Measurements from ENCODE around the gene HLA-DOB. TPM values are rescaled to one million over a fixed set of nuclear protein-coding genes. Genes with fewer than 3 reads are reported as not detected.
"Not testable (repeated sequence)": the region's sequence is repeated elsewhere in the genome, so short reads cannot be mapped to it uniquely, and the experiment has no call there.

The HLA-DOB gene
- total and polyA plus RNA-seq, 4 donors = 0.26 to 2.8 (median 0.62) TPM; not detected in 1

- Histone ChIP-seq H3K36me3 (ENCODE audit: control insufficient read depth in 1 of 2, insufficient read depth in 2 of 2, low read length in 1 of 2) (no peaks in the 10 kb centered on the region), H3K9me3 (ENCODE audit: control insufficient read depth, low read length) (peaks cover 2% of the 10 kb centered on the region), H3K27me3 (ENCODE audit: control insufficient read depth in 1 of 2, insufficient read depth in 2 of 2, low read length in 1 of 2) (no peaks in the 10 kb centered on the region), H3K4me3 (ENCODE audit: low read length in 2 of 2) (no peak overlapping the region), H3K4me1 (ENCODE audit: control insufficient read depth in 1 of 2, insufficient read depth in 2 of 2, low read length in 2 of 2) (no peaks in the 10 kb centered on the region), H3K27ac (ENCODE audit: low read depth in 1 of 2, low read length in 2 of 2) (no peak overlapping the region)
- no peak for DNase-seq
- ATAC-seq (ENCODE audit: low FRiP score) = no peak
- 36 to 77% methylated on average over 2 of the region's 2 CpGs for WGBS, 2 donors
- intact Hi-C loops (cut with DNase I) = no loop called here
Observed at GRCh38 chr6:32794510-32794909, 22.3 kb downstream of the HLA-DOB start.

- WGBS, 2 donors = 60 to 72% methylated on average over 3 of the region's 3 CpGs
- H3K27me3 ChIP-seq (ENCODE audit: control insufficient read depth in 1 of 2, insufficient read depth in 2 of 2, low read length in 1 of 2) = no peaks in the 10 kb centered on the region
Observed at GRCh38 chr6:32792901-32793435, 23.8 kb downstream of the HLA-DOB start.

DNA sequence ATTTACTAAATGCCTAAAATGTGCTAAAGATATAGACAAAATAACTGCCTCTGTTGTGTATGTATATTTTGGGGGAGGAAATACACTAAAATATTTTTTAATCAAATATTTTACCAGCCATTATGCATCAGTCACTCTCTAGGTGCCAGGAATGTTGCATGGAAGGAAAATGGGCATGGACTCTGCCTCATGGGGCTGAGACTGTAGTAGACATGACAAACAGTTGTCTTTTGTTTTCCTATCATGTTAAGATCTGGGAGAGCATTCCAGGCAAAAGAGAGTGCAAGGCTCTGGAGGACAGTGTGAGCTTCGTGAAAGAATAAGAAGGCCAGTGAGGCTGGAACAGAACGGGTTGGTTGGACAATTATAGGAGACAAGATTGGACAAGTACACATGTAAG lies 26.5 kb downstream of the HLA-DOB start:
- Histone ChIP-seq H3K9me3 (ENCODE audit: control insufficient read depth, low read length) (no peaks in the 10 kb centered on the region), H3K27me3 (ENCODE audit: control insufficient read depth in 1 of 2, insufficient read depth in 2 of 2, low read length in 1 of 2) (no peaks in the 10 kb centered on the region), H3K4me3 (ENCODE audit: low read length in 2 of 2) (no peak overlapping the region), H3K4me1 (ENCODE audit: control insufficient read depth in 1 of 2, insufficient read depth in 2 of 2, low read length in 2 of 2) (no peaks in the 10 kb centered on the region), H3K36me3 (ENCODE audit: control insufficient read depth in 1 of 2, insufficient read depth in 2 of 2, low read length in 1 of 2) (no peaks in the 10 kb centered on the region), H3K27ac (ENCODE audit: low read depth in 1 of 2, low read length in 2 of 2) (no peak overlapping the region)
- intact Hi-C loops (cut with DNase I) = no loop called here
- ATAC-seq (ENCODE audit: low FRiP score) = no peak
- no peak for DNase-seq
- 35 to 59% methylated on average over 2 of the region's 2 CpGs for WGBS, 2 donors

More at GRCh38 chr6:32792901-32793435, 23.8 kb downstream of the HLA-DOB start:
- Histone ChIP-seq H3K27ac (ENCODE audit: low read depth in 1 of 2, low read length in 2 of 2) (no peak overlapping the region), H3K36me3 (ENCODE audit: control insufficient read depth in 1 of 2, insufficient read depth in 2 of 2, low read length in 1 of 2) (no peaks in the 10 kb centered on the region), H3K9me3 (ENCODE audit: control insufficient read depth, low read length) (no peaks in the 10 kb centered on the region), H3K4me1 (ENCODE audit: control insufficient read depth in 1 of 2, insufficient read depth in 2 of 2, low read length in 2 of 2) (no peaks in the 10 kb centered on the region), H3K4me3 (ENCODE audit: low read length in 2 of 2) (no peak overlapping the region)
- DNase-seq = no peak
- no peak for ATAC-seq (ENCODE audit: low FRiP score)
- intact Hi-C loops (cut with DNase I) = no loop called here

GRCh38 chr6:32785781-32786533 lies 30.8 kb downstream of the HLA-DOB start:
- no peak for DNase-seq
- intact Hi-C loops (cut with DNase I) = no loop called here
- peak; percentile 56 for ATAC-seq (ENCODE audit: low FRiP score)
- Histone ChIP-seq H3K36me3 (ENCODE audit: control insufficient read depth in 1 of 2, insufficient read depth in 2 of 2, low read length in 1 of 2) (no peaks in the 10 kb centered on the region), H3K27me3 (ENCODE audit: control insufficient read depth in 1 of 2, insufficient read depth in 2 of 2, low read length in 1 of 2) (no peaks in the 10 kb centered on the region), H3K4me1 (ENCODE audit: control insufficient read depth in 1 of 2, insufficient read depth in 2 of 2, low read length in 2 of 2) (no peaks in the 10 kb centered on the region), H3K27ac (ENCODE audit: low read depth in 1 of 2, low read length in 2 of 2) (no peak overlapping the region), H3K9me3 (ENCODE audit: control insufficient read depth, low read length) (peaks cover 1% of the 10 kb centered on the region), H3K4me3 (ENCODE audit: low read length in 2 of 2) (no peak overlapping the region)
- 38 to 41% methylated on average over 5 of the region's 5 CpGs for WGBS, 2 donors

DNA sequence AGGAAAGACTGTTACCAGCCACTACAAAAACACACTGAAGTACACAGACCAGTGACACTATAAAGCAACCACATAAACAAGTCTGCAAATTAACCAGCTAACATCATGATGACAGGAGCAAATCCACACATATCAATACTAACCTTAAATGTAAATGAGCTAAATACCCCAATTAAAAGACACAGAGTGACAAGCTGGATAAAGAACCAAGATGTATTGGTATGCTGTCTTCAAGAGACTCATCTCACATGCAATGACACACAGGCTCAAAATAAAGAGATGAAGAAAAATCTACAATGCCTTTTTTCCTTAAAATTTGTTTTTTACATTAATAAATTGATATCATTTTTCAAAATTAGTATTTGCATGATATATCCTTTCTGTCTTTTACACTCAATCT lies 33.9 kb downstream of the HLA-DOB start:
- ATAC-seq (ENCODE audit: low FRiP score); intact Hi-C loops (cut with DNase I); H3K4me3 ChIP-seq (ENCODE audit: low read length in 2 of 2); H3K4me1 ChIP-seq (ENCODE audit: control insufficient read depth in 1 of 2, insufficient read depth in 2 of 2, low read length in 2 of 2); DNase-seq; H3K27me3 ChIP-seq (ENCODE audit: control insufficient read depth in 1 of 2, insufficient read depth in 2 of 2, low read length in 1 of 2); H3K9me3 ChIP-seq (ENCODE audit: control insufficient read depth, low read length); H3K36me3 ChIP-seq (ENCODE audit: control insufficient read depth in 1 of 2, insufficient read depth in 2 of 2, low read length in 1 of 2); H3K27ac ChIP-seq (ENCODE audit: low read depth in 1 of 2, low read length in 2 of 2): not testable (repeated sequence)

DNA sequence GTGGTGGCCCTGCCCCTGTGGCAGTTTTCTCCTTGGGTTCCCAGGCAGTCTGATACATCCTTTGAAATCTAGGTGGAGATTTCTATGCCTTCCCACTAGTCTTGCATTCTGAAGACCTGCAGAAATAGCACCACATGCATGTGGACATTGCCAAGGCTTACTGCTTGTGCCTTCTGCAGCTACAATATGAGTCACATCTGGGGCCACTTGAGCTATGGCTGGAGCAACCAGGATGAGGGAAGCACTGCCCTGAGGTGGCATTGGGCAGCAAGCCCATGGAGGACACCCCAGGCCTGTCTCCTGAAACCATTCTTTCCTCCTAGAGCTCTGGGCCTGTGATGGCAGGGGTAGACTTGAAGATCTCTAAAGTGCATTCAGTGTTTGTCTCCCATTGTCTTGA lies 37.8 kb downstream of the HLA-DOB start:
- no peaks in the 10 kb centered on the region for H3K4me1 ChIP-seq (ENCODE audit: control insufficient read depth in 1 of 2, insufficient read depth in 2 of 2, low read length in 2 of 2)
- H3K27me3 ChIP-seq (ENCODE audit: control insufficient read depth in 1 of 2, insufficient read depth in 2 of 2, low read length in 1 of 2) = no peaks in the 10 kb centered on the region
- H3K36me3 ChIP-seq (ENCODE audit: control insufficient read depth in 1 of 2, insufficient read depth in 2 of 2, low read length in 1 of 2) = no peaks in the 10 kb centered on the region
- no peak overlapping the region for H3K27ac ChIP-seq (ENCODE audit: low read depth in 1 of 2, low read length in 2 of 2)
- ATAC-seq (ENCODE audit: low FRiP score) (no peak), DNase-seq (no peak)
- H3K4me3 ChIP-seq (ENCODE audit: low read length in 2 of 2) = no peak overlapping the region
- intact Hi-C loops (cut with DNase I) = no loop called here
- peaks cover 1% of the 10 kb centered on the region for H3K9me3 ChIP-seq (ENCODE audit: control insufficient read depth, low read length)

GRCh38 chr6:32775071-32775470 lies 41.7 kb downstream of the HLA-DOB start:
- Histone ChIP-seq H3K27ac (ENCODE audit: low read depth in 1 of 2, low read length in 2 of 2) (no peak overlapping the region), H3K36me3 (ENCODE audit: control insufficient read depth in 1 of 2, insufficient read depth in 2 of 2, low read length in 1 of 2) (no peaks in the 10 kb centered on the region), H3K27me3 (ENCODE audit: control insufficient read depth in 1 of 2, insufficient read depth in 2 of 2, low read length in 1 of 2) (no peaks in the 10 kb centered on the region), H3K9me3 (ENCODE audit: control insufficient read depth, low read length) (no peaks in the 10 kb centered on the region), H3K4me1 (ENCODE audit: control insufficient read depth in 1 of 2, insufficient read depth in 2 of 2, low read length in 2 of 2) (no peaks in the 10 kb centered on the region), H3K4me3 (ENCODE audit: low read length in 2 of 2) (no peak overlapping the region)
- no peak for DNase-seq
- WGBS, 2 donors = 3 to 15% methylated on average over 1 of the region's 1 CpG
- ATAC-seq (ENCODE audit: low FRiP score) = no peak
- intact Hi-C loops (cut with DNase I) = no loop called here

GRCh38 chr6:32774426-32774825 lies 42.4 kb downstream of the HLA-DOB start:
- 48 to 57% methylated on average over 1 of the region's 1 CpG for WGBS, 2 donors
- DNase-seq (no peak), ATAC-seq (ENCODE audit: low FRiP score) (no peak)
- Histone ChIP-seq H3K27me3 (ENCODE audit: control insufficient read depth in 1 of 2, insufficient read depth in 2 of 2, low read length in 1 of 2) (no peaks in the 10 kb centered on the region), H3K4me1 (ENCODE audit: control insufficient read depth in 1 of 2, insufficient read depth in 2 of 2, low read length in 2 of 2) (no peaks in the 10 kb centered on the region), H3K36me3 (ENCODE audit: control insufficient read depth in 1 of 2, insufficient read depth in 2 of 2, low read length in 1 of 2) (no peaks in the 10 kb centered on the region), H3K4me3 (ENCODE audit: low read length in 2 of 2) (no peak overlapping the region), H3K9me3 (ENCODE audit: control insufficient read depth, low read length) (no peaks in the 10 kb centered on the region), H3K27ac (ENCODE audit: low read depth in 1 of 2, low read length in 2 of 2) (no peak overlapping the region)
- intact Hi-C loops (cut with DNase I) = no loop called here

DNA sequence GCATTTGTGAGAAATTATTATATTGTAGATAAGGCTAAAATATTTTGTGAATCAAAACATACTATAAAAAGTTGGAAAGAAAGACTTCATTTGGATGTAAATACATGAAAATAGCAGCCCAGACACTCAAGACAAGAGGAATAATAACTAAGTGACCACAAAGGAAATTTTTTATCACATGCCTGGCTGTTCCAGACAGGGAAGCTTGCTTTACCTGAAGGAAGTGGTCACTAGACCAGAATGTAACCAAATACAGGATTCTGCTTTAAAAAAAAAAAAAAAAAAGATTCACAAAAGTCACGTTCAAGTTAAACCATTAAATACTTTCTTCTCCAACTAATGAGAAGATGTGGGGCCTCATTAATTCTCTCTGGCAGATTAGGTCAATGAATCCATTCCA lies 44.1 kb downstream of the HLA-DOB start:
- intact Hi-C loops (cut with DNase I) = no loop called here

More for the DNA sequence above, 44.1 kb downstream of the HLA-DOB start:
- ATAC-seq (ENCODE audit: low FRiP score) (no peak), DNase-seq (no peak)
- H3K36me3 ChIP-seq (ENCODE audit: control insufficient read depth in 1 of 2, insufficient read depth in 2 of 2, low read length in 1 of 2) = no peaks in the 10 kb centered on the region
- 28 to 30% methylated on average over 1 of the region's 1 CpG for WGBS, 2 donors
- H3K27me3 ChIP-seq (ENCODE audit: control insufficient read depth in 1 of 2, insufficient read depth in 2 of 2, low read length in 1 of 2) = no peaks in the 10 kb centered on the region
- H3K4me3 ChIP-seq (ENCODE audit: low read length in 2 of 2) = no peak overlapping the region
- no peak overlapping the region for H3K27ac ChIP-seq (ENCODE audit: low read depth in 1 of 2, low read length in 2 of 2)
- H3K9me3 ChIP-seq (ENCODE audit: control insufficient read depth, low read length) = no peaks in the 10 kb centered on the region
- no peaks in the 10 kb centered on the region for H3K4me1 ChIP-seq (ENCODE audit: control insufficient read depth in 1 of 2, insufficient read depth in 2 of 2, low read length in 2 of 2)

All from aorta (tissue), 5 donors.